ENCODE results near the gene TENT5C. TPM values are rescaled to one million over a fixed set of nuclear protein-coding genes. Genes with fewer than 3 reads are reported as not detected.

The TENT5C gene
- total RNA-seq, 1 experiment from 2014 or later, result 1.4 TPM

DNA sequence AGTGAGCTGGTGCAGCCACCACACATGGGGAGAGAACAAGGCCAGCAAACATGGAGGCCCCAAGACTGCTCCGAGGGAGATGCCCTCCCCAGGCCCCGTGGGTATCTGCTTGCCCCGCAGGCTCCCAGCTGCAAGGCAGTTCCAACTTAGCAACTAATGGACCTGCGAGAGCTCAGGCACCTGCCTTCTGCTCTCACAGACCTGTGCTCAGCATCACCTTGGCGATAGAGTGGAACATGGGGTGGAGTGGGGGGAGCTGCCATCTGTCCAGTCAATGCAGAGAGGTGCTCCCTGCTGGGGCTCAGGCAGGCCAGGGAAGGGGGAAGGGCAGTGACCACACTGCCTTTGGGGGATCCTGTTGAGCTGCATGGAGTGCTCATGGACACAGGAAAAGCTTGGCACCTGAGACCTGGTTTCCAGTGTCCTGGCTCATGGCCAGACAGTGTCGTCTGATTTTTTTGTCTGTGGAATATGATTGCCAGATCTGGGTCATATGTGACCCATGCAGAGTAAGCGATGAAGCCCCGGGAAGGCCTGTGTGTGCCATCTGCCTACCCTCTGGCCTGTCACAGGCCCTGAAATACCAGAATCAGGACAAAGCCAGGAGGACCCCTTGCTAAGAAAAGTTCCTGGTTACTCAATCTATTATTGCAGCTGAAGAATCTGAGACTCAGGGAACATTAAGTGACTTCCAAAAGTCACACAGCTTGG is 39.9 kb upstream of the TENT5C start:
- CTCF ChIA-PET, result no interaction called here
- H3K4me3 Mint-ChIP-seq, result no peak overlapping the region

DNA sequence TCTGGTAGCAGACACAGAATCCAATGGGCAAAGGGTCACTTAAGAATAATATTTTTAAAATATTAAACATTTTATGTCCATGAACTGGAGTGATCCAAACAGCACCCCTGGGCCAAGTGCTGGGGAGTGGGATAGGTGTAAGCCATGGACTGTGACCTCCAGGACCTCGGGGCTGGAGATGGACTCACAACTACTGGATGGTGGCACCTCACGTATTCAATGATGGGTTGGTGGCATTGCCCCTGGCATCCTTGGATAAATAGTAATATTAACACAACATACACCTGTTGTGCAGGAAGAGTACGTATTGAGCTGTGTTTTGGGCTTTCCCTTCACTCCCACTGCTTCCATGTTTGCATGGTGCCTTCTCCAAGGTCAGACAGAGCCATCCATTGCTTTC is 39.3 kb upstream of the TENT5C start:
- Mint-ChIP-seq H3K4me3 (no peak overlapping the region), H3K27me3 (ENCODE audit: low read depth) (no peaks in the 10 kb centered on the region), H3K4me1 (0 out of 2 replicates have a peak, but pooled peaks cover 3% of the 10 kb centered on the region), H3K9me3 (no peaks in the 10 kb centered on the region), H3K27ac (no peak overlapping the region), H3K36me3 (no peaks in the 10 kb centered on the region)
- POLR2A ChIA-PET, result interaction anchor here (0.8 kb wide), 1 partner anchor 65 kb away, joined by 3 read pairs; no protein-coding TSS in a partner anchor
- TF ChIP-seq, protein P1, sequence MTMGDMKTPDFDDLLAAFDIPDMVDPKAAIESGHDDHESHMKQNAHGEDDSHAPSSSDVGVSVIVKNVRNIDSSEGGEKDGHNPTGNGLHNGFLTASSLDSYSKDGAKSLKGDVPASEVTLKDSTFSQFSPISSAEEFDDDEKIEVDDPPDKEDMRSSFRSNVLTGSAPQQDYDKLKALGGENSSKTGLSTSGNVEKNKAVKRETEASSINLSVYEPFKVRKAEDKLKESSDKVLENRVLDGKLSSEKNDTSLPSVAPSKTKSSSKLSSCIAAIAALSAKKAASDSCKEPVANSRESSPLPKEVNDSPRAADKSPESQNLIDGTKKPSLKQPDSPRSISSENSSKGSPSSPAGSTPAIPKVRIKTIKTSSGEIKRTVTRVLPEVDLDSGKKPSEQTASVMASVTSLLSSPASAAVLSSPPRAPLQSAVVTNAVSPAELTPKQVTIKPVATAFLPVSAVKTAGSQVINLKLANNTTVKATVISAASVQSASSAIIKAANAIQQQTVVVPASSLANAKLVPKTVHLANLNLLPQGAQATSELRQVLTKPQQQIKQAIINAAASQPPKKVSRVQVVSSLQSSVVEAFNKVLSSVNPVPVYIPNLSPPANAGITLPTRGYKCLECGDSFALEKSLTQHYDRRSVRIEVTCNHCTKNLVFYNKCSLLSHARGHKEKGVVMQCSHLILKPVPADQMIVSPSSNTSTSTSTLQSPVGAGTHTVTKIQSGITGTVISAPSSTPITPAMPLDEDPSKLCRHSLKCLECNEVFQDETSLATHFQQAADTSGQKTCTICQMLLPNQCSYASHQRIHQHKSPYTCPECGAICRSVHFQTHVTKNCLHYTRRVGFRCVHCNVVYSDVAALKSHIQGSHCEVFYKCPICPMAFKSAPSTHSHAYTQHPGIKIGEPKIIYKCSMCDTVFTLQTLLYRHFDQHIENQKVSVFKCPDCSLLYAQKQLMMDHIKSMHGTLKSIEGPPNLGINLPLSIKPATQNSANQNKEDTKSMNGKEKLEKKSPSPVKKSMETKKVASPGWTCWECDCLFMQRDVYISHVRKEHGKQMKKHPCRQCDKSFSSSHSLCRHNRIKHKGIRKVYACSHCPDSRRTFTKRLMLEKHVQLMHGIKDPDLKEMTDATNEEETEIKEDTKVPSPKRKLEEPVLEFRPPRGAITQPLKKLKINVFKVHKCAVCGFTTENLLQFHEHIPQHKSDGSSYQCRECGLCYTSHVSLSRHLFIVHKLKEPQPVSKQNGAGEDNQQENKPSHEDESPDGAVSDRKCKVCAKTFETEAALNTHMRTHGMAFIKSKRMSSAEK (CRISPR knock-in tag; IDR thresholded peaks at IDR 0.05; ENCODE audit: borderline replicate concordance), result no peak
- TF ChIP-seq CREB1 (CRISPR knock-in tag; IDR thresholded peaks at IDR 0.05), result no peak
- TF ChIP-seq KAT7 (CRISPR knock-in tag; IDR thresholded peaks at IDR 0.05; ENCODE audit: borderline replicate concordance), result no peak
- TF ChIP-seq, protein P2, sequence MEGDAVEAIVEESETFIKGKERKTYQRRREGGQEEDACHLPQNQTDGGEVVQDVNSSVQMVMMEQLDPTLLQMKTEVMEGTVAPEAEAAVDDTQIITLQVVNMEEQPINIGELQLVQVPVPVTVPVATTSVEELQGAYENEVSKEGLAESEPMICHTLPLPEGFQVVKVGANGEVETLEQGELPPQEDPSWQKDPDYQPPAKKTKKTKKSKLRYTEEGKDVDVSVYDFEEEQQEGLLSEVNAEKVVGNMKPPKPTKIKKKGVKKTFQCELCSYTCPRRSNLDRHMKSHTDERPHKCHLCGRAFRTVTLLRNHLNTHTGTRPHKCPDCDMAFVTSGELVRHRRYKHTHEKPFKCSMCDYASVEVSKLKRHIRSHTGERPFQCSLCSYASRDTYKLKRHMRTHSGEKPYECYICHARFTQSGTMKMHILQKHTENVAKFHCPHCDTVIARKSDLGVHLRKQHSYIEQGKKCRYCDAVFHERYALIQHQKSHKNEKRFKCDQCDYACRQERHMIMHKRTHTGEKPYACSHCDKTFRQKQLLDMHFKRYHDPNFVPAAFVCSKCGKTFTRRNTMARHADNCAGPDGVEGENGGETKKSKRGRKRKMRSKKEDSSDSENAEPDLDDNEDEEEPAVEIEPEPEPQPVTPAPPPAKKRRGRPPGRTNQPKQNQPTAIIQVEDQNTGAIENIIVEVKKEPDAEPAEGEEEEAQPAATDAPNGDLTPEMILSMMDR (IDR thresholded peaks at IDR 0.05), result no peak
- no peak for ATAC-seq
- no peak for DNase-seq (ENCODE audit: low spot score)
- CTCF ChIA-PET, result no interaction called here

More for the DNA sequence above, 39.9 kb upstream of the TENT5C start:
- no peak for TF ChIP-seq NR2C2 (CRISPR knock-in tag; IDR thresholded peaks at IDR 0.05)
- no peak for DNase-seq (ENCODE audit: low spot score)
- Mint-ChIP-seq H3K4me1 (0 out of 2 replicates have a peak, but pooled peaks cover 2% of the 10 kb centered on the region), H3K27ac (no peak overlapping the region), H3K9me3 (no peaks in the 10 kb centered on the region), H3K27me3 (ENCODE audit: low read depth) (no peaks in the 10 kb centered on the region), H3K36me3 (no peaks in the 10 kb centered on the region)
- POLR2A ChIA-PET, result interaction anchor here (0.8 kb wide), 1 partner anchor 65 kb away, joined by 3 read pairs; no protein-coding TSS in a partner anchor
- ATAC-seq, result no peak

DNA sequence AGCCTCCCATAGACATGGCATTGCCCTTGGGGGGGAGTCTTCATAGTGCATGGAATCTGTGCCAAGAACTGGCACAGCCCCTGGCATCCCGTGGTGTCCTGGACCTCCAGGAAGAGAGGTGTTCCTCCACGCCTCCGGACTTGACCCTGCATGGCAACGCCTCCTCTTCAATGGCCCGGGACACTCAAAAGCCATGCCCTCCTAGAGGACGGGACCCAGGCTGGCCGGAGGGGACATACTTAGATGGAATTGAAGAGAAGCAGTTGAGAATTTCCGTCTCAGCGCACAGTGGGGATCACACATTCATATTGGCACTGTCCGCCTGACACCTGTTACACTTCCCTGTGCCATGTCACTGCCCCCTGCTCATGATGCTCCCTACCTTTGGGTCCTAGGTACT is 38.4 kb upstream of the TENT5C start:
- Mint-ChIP-seq H3K27ac (no peak overlapping the region), H3K36me3 (no peaks in the 10 kb centered on the region), H3K9me3 (no peaks in the 10 kb centered on the region), H3K4me1 (0 out of 2 replicates have a peak, but pooled peaks cover 3% of the 10 kb centered on the region), H3K4me3 (no peak overlapping the region), H3K27me3 (ENCODE audit: low read depth) (no peaks in the 10 kb centered on the region)
- ATAC-seq (no peak), DNase-seq (ENCODE audit: low spot score) (no peak)
- ChIA-PET CTCF (interaction anchor here (1.7 kb wide), 1 partner anchor 33 kb away, joined by 8 read pairs; no protein-coding TSS in a partner anchor), POLR2A (no interaction called here)
- no peak for TF ChIP-seq ZNF138 (CRISPR knock-in tag; conservative IDR thresholded peaks at IDR 0.05)
- TF ChIP-seq, protein P3, sequence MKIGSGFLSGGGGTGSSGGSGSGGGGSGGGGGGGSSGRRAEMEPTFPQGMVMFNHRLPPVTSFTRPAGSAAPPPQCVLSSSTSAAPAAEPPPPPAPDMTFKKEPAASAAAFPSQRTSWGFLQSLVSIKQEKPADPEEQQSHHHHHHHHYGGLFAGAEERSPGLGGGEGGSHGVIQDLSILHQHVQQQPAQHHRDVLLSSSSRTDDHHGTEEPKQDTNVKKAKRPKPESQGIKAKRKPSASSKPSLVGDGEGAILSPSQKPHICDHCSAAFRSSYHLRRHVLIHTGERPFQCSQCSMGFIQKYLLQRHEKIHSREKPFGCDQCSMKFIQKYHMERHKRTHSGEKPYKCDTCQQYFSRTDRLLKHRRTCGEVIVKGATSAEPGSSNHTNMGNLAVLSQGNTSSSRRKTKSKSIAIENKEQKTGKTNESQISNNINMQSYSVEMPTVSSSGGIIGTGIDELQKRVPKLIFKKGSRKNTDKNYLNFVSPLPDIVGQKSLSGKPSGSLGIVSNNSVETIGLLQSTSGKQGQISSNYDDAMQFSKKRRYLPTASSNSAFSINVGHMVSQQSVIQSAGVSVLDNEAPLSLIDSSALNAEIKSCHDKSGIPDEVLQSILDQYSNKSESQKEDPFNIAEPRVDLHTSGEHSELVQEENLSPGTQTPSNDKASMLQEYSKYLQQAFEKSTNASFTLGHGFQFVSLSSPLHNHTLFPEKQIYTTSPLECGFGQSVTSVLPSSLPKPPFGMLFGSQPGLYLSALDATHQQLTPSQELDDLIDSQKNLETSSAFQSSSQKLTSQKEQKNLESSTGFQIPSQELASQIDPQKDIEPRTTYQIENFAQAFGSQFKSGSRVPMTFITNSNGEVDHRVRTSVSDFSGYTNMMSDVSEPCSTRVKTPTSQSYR (CRISPR knock-in tag; IDR thresholded peaks at IDR 0.05), result no peak
- no peak for TF ChIP-seq IRF2 (CRISPR knock-in tag; IDR thresholded peaks at IDR 0.05; ENCODE audit: borderline replicate concordance, low read depth)
- TF ChIP-seq, protein P4, sequence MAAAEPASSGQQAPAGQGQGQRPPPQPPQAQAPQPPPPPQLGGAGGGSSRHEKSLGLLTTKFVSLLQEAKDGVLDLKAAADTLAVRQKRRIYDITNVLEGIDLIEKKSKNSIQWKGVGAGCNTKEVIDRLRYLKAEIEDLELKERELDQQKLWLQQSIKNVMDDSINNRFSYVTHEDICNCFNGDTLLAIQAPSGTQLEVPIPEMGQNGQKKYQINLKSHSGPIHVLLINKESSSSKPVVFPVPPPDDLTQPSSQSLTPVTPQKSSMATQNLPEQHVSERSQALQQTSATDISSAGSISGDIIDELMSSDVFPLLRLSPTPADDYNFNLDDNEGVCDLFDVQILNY (CRISPR knock-in tag; IDR thresholded peaks at IDR 0.05), result no peak
- no peak for TF ChIP-seq CREB1 (CRISPR knock-in tag; IDR thresholded peaks at IDR 0.05)
- TF ChIP-seq NFATC4 (CRISPR knock-in tag; IDR thresholded peaks at IDR 0.05), result no peak
- no peak for TF ChIP-seq SOX15 (CRISPR knock-in tag; IDR thresholded peaks at IDR 0.05)
- no peak for TF ChIP-seq NFYB (CRISPR knock-in tag; conservative IDR thresholded peaks at IDR 0.05; ENCODE audit: low read depth)
- TF ChIP-seq GABPB1 (CRISPR knock-in tag; IDR thresholded peaks at IDR 0.05), result no peak
- TF ChIP-seq ZNF671 (CRISPR knock-in tag; IDR thresholded peaks at IDR 0.05), result no peak
- TF ChIP-seq, protein P1 (CRISPR knock-in tag; IDR thresholded peaks at IDR 0.05; ENCODE audit: borderline replicate concordance), result no peak
